NCI-H2227 treated with DMSO at 0.1 percent for 48 hours (cell line): ENCODE results near the gene VWA5A.
"Not testable (repeated sequence)": the region's sequence is repeated elsewhere in the genome, so short reads cannot be mapped to it uniquely, and the experiment has no call there.

Source experiments
- DNase-seq: peaks from one replicate; lab custom pipeline; 2025; lab: John Stamatoyannopoulos, UW

Gene VWA5A

DNA sequence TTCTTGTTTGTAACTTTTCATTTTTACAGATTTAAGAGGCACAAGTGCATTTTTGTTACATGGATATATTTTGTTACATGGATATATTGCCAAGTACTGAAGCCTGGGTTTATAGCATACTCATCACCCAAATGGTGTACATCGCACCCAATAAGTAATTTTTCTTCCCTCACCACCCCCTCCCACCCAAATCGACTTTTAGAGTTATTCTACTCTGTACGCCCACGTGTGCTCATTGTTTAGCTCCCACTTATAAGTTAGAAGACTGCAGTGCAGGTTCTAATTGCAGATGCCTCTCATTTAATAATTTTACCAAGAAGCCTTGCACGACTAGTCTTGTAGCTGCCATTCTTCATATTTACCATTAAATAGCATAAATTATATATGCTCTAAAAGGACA, 20.5 kb upstream of the VWA5A start:
- DNase-seq, result no peak

DNA sequence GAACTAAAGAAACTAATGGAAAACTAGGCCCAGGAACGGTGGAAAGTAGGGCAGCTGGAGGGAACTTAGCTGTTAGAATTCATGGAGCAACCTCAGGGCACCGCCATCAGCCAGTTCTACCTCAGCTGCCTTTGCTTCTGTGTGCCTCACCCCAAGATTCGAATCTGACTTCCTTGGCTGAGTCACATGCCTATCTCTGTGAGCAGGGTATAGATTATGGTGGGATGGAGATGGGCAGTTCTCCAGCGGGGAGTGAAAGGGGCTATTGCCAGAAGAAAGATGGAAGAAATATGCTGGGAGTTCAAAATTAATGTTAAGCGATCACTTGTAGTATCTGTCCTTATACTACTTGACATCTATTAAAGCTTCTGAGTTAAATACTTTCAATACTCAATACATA, 18.9 kb upstream of the VWA5A start:
- no peak for DNase-seq

DNA sequence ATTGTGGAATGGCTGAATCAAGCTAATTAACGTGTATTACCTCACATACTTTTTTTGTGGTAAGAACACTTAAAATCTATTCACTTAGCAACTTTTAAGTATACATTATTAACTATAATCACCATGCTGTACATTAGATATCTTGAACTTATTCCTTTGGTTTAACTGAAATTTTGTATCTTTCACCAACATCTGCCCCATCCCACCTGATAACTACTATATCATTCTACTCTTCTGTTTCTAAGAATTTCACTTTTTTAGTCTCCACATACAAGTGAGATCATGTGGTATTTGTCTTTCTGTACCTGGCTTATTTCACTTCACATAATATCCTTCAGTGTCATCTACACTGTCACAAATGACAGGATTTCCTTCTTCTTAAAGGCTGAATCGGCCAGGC, 17.1 kb upstream of the VWA5A start:
- DNase-seq, result no peak

DNA sequence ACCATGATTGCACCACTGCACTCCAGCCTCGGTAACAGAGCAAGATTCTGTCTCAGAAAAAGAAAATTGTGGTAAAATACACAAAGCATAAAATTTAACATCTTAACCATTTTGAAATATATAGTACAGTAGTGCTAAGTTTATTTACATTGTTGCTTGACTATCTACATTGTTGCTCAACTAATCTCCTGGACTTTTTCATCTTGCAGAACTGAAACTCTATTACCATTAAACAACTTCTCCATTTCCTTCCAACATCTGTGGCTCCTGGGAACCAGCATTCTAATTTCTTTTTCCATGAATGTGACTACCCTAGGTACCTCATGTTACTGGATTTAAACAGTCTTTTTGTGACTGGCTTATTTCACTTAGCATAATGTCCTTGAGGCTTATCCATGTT, 13.5 kb upstream of the VWA5A start:
- no peak for DNase-seq

DNA sequence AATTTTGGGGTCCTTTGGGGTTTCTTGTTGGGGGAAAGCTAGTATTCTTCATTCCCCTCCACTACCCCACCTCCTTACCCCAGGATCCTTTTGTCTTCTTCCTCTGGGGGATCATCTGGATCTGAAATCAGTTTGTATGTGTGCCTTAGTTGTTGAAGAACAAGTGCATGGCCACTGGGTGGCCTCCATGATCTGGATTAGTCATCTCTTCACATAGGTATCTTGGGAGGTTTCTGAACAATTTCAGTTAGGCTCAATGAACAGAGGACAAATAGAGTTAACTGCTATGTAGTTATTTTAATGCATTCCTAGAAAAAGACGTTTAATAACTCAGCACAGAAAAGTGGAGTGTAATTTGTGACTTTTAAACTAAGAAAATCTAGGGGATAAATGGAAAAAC, 7.1 kb upstream of the VWA5A start:
- no peak for DNase-seq

DNA sequence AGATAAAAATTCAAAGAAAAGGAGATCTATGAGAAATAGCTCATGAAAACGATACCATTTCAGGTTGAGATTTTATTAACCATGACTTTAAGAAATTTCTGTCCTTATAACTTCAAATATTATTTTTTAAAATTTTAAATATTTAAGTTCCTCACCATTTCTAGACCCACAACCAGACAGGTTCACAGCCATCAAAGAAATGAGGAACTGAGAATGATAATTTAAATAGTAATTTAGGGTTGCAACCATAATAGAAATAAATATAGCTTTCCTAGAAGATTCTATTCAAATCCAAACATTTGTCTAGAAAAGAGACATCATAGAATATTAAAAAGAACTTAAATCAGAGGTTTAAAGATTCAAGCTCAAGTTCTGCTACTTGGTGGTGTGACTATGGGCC, 5.9 kb upstream of the VWA5A start:
- no peak for DNase-seq

DNA sequence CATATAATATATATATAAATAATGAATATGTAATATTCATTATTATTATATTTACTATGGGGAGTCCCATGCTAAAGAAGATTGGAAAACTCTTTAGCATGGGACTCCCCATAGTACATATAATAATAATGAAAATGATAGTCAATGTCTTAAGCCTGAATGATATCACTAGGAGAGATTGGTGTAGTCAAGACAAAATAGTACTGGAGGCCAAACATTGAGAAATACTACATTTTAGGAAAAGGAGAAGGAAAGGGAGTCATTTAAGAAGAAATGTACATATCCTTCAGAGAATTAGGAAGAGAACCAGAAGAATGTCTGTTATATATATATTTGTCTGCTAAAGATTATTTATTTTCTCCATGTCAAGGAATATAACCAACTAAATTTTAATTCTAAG, 5.0 kb upstream of the VWA5A start:
- DNase-seq, result no peak

DNA sequence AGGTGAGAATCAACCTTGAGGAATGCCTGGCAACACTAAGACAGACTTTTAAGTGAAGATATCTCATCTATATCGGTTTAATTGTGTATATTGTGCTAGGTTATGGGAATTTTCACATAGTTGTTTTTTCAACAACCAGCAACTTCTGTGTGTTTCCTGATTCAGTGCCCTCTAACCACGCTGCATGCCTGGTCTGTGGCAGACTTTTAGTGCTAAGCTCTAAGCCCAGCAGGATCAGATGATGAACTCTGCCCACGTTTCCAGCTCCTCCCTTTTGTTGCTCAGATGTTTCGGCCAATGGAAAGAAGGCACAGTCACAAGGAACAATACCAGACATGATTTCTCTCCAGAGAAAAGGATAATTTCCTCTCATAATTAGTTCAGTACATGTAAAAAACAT, 1.4 kb upstream of the VWA5A start:
- no peak for DNase-seq

DNA sequence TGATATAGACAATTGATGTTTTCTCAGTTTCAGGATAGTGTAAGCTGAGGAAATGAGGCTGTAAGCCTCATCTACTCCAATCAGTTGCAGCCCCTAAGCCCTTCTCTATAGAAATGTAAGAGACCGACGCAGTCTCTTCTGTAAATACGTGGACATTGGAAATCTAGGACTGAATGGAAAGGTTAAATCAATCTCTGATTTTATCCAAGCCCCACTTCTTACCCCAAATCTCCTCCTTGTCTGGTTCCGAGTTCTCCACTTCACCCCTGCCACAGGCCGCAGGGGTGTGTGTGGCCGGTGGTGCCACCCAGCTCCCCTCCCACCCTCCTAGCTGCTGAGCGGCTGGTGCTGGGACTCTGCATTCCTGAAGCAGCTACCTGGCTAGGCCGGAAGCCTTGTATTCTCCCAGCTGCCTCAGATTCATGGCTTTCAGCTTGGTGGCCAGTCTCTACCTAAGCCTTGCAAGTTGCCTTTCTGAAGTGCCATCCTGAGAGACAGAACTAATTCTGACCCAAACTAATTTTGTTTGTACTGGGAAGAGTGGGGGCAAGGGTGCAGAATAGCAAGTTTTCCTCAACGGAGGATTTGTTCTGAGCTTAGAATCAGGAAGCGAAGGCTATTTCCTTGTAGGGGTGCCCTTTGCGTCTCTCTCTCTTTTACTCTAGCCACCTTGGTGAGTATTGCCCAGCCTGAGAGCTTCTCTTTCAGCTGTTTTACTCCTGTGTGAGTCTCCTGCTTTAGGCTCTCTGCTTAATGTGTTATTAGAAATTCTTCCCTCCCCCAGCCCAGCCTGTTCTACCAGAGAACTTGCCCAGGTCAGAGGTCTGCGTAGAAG, 749 bp downstream of the VWA5A start:
- no peak for DNase-seq

DNA sequence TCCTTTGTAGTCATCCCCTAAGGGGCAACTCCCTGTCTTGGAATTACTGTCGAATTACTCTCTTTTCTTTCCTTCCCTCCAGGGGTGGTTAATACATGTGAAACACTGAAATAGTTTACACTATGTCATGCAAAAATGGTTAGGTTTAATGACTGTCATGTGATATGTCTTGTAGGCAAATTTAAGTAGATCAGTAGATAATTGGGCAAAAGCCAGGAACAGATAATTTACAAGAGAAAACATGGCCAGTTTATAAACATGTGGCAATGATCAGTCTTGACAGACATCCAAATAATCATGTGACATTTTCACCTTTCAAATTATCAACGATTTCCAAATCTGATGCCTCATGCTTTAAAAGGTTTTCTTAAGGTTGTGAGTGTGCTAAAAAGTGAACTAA, 3.9 kb downstream of the VWA5A start:
- DNase-seq, result no peak

DNA sequence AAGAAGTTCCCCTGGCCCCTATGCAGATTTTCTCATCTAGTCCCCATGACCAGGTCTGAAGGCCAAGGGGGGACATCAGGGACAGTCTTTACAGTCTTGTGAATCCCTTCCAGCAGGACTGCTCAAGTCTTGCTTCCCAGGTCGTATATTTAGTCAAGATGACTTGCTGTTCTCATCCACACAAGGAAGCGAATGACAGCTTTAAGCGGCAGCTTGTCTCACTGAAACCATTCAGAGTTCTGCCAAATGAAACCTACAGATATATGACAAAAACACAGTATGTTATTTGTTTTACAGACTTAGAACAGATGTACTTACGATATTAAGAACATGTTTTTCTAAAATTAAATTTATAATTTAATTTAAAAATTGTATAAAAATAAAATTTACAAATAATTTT, 5.6 kb downstream of the VWA5A start:
- no peak for DNase-seq

DNA sequence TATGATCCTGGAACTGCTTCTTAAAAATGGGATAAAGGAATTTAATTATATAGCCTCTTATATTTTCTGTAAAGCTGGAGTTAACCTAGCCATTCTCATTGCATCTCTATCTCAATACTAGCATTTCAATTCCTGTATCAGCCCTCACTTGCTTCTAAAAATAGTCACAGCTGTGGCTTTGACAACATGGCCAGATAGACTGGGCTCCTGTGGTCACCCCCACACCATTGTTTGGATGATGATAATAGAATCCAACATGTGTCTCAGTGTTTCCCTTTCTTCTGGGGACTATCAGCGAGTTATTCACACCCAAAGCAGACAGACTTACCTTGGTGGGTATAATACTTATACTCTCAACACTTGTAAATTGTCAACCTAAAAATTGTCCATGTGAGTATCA, 6.9 kb downstream of the VWA5A start:
- DNase-seq, result no peak

DNA sequence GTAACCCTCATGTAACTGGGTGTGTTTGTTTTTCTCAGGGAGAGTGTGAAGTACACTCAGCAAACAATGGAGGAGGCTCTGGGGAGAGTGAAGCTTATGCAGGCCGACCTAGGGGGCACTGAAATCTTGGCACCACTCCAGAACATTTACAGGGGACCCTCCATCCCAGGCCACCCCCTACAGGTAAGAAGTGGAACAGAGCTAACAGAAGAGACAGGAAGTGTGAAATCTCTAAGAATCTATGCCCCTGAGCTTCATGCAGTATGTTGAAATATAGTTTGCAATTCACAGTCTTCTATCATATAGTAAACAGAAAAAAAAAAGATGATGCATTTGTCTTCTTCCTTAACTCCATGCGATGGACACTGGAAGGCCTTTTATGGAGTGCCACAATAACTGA, 8.4 kb downstream of the VWA5A start:
- no peak for DNase-seq

DNA sequence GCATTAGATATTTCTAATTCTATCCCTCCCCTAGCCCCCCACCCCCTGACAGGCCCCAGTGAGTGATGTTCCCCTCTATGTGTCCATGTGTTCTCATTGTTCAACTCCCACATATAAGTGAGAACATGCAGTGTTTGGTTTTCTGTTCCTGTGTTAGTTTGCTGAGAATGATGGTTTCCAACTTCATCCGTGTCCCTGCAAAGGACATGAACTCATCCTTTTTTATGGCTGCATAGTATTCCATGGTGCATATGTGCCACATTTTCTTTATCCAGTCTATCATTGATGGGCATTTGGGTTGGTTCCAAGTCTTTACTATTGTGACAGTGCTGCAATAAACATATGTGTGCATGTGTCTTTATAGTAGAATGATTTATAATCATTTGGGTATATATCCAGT, 11.9 kb downstream of the VWA5A start:
- not testable (repeated sequence) for DNase-seq

DNA sequence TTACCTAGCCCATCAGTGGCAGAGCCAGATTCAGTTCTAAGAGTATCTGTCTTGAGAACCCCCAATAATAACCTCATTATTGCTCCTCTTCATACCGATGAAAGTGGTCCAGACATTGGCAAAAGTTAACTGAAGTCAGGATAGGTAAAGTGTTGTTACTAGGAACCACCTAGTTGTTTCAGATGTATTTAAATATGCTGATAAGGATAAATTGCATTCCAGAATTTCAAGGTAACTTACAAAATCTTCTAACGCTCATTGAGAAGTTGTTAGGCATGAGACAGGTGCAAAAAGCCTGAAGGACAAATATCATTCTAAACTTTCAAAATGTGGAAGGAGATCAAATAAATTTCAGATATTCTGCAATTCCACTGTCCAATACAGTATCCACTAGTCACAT, 27.8 kb downstream of the VWA5A start:
- no peak for DNase-seq

DNA sequence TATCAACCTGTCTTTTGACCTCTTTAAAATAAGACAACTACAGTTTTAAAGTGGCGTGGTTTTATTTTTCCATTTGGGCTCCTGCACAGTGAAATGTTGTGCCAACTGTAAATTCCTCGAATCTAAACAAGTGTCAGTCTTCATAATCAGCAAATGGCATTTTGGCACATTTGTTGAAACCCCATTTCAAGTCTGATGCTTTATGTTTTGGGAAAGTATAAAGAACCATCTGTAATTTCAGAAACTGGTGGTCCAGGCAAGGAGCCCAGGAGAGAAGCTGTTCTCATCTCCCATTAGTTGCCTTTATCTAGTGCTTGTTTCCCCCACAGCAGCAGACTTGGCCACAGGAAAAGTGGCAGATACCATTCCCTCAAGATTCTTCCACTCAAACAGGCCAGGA, 32.7 kb downstream of the VWA5A start:
- DNase-seq, result no peak

DNA sequence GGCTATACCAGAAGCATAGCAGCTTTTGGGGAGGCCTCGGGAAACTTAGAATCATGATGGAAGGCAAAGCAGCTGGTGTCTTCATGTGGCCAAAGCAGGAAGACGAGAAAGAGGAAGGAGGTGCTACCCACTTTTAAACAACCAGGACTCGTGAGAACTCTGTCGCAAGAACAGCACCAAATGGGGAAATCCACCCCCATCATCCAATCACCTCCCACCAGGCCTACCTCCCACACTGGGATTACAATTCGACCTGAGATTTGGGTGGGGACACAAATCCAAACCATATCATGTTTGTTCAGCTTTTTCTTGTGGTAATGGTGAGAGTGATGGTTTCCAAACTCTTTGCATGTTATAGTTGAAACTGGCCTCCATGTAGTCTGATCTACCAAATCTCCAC, 35.4 kb downstream of the VWA5A start:
- DNase-seq, result no peak

DNA sequence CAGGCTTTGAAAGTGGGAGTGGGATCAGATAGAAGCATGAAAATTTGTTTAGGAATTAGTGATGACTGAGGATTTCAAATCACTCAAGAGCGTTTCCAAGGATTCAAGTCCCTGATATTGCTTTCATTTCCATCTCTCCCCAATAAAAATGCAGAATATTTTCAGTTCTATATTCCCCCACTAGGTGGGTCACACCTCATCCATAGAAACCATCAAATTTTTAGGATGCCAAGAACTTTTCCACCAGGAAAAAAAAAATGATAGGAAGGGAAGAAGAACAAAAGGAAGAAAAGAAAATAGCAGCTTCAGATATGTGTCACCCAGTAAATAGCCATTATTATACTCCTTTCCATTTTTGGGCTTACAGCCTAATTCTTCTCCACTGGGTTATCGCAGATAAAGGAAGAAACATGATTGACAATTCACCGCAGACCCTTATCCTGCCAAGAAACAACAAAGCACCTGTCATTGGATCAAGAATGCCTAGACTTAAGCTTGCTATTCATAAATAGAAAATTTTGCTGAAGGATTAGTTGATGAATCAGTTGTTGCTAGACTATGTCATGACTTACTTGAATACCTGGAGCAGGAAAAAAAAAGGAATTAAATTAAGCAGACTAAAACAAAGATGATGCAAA, 37.6 kb downstream of the VWA5A start:
- no peak for DNase-seq

DNA sequence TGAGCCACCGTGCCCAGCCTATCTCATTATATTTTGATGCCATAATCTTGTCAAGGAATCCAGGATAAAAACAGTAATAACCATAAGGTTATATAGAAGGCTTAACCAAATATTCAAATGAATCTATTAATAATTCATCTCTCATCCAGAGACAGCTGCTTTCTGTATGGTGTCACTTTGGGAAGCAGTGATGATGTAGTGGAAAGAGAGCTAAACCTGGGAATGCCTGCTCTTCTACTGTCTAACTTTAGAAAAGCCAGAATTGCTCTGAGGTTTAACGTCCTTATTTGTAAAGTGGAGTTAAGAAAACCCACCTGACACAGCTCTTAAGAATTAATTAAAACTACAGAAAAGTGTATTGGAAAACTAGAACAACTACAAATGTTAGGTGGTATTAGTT, 38.6 kb downstream of the VWA5A start:
- no peak for DNase-seq

DNA sequence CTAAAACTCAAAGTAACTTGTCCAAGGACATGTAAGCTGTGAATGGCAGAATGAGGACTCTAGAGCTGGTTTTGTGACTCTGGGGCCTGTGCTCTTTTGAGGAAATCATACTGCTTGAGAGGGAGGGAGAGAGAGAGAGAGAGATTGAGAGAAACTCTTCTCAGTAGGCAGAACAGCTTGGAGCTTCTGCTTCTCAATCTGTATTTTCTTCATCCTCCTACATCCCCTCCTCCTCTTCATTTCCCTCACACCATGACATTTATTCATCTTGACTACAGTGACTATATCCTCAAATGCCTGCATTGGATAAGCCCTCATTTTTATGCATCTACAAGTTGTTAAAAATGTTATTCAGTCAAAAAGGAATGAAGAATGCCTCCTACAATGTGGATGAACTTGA, 44.2 kb downstream of the VWA5A start:
- DNase-seq, result no peak

DNA sequence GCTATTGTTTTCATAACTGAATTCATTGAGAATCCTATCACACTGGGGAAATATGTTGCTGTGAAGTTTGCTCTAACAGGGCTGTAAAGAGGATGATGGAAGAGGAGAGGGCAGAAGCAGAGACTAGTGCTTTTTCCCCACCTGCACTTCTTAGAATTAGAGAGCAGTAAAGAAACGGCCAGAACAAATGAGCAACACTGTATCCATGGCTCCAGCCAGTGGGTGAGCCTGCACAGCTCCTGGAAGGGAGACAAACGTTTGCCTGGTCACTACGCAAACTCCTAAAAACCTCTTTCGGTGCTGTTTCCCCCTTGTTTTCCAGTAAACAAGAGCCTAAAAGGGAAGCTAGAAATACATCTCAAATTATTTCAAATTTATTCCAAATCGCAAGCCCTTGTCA, 45.7 kb downstream of the VWA5A start:
- no peak for DNase-seq

DNA sequence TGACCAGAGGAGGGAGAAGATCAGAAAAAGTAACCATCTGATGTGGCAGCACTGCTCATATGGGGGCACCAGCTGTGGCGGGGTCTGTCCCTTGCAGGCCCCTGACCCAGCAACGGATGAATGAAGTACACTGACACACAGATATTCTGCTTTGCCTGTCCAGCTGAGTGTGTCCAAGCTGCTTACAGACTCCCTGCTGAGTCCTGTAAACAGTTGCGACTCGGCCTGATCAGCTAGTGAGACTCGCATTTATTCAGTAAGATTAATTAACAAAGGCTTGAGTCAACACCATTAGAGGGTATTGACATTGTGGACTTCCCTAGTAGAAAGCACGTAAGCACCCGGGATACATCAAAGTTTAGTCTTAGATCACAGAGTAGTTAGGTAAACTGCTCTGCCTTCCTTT, 52.6 kb downstream of the VWA5A start:
- DNase-seq, result no peak

DNA sequence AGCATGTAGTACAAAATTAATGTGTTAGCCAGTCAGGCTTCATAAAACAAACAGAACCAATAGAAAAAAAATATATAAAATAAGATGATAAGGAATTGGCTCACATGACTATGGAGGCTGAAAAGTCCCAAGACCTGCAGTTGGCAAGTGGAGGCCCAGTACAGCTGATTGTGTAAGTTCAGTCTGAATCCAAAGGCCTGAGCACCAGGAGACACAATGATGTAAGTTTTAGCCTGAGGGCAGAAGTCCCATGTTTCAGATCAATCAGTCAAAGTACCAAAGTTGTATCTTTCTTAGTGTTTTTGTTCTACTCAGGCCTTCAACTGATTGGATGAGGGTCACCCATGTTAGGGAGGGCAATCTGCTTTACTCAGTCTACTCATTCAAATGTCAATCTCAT, 53.5 kb downstream of the VWA5A start:
- no peak for DNase-seq

DNA sequence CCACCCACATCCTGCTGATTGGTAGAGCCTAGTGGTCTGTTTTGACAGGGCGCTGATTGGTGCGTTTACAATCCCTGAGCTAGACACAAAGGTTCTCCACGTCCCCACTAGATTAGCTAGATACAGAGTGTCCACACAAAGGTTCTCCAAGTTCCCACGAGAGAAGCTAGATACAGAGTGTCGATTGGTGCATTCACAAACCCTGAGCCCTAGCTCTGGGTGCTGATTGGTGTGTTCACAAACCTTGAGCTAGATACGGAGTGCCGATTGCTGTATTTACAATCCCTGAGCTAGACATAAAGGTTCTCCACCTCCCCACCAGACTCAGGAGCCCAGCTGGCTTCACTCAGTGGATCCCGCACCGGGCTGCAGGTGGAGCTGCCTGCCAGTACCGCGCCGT, 55.1 kb downstream of the VWA5A start:
- DNase-seq, result not testable (repeated sequence)
